Smooth muscle cell (in vitro differentiated cells): ENCODE results near the gene SCGN. TPM values are rescaled to one million over a fixed set of nuclear protein-coding genes. Genes with fewer than 3 reads are reported as not detected.

ENCODE experiments used
- DNase-seq: peaks from one replicate; lab custom pipeline; 2025; ENCODE audit not compliant: unreplicated experiment; lab: John Stamatoyannopoulos, UW
- H2AFZ ChIP-seq: fragments of 200-600 bp; sonication (generic); 2 replicates; pipeline ENCODE4 v1.6.0; 2016; ENCODE audit warnings: antibody characterized with exemption, low read depth, mild to moderate bottlenecking
- H3F3A ChIP-seq: fragments of 200-600 bp; sonication (generic); 2 replicates; pipeline ENCODE4 v1.6.0; 2017; ENCODE audit warnings: antibody characterized with exemption, low read depth
- H3K27ac ChIP-seq: fragments of 200-600 bp; sonication (generic); 2 replicates; pipeline ENCODE4 v1.5.1; 2016; ENCODE audit warnings: low read depth, mild to moderate bottlenecking
- H3K27me3 ChIP-seq: fragments of 200-600 bp; sonication (generic); 2 replicates; pipeline ENCODE4 v1.6.1; 2016; ENCODE audit warnings: low read depth, mild to moderate bottlenecking
- H3K36me3 ChIP-seq: fragments of 200-600 bp; sonication (generic); 2 replicates; pipeline ENCODE4 v1.5.1; 2016; ENCODE audit warnings: low read depth
- H3K4me1 ChIP-seq: fragments of 200-600 bp; sonication (generic); 2 replicates; pipeline ENCODE4 v1.5.1; 2016; ENCODE audit warnings: low read depth
- H3K4me2 ChIP-seq: fragments of 200-600 bp; sonication (generic); 2 replicates; pipeline ENCODE4 v1.6.0; 2016; ENCODE audit warnings: mild to moderate bottlenecking
- H3K4me3 ChIP-seq: fragments of 200-600 bp; sonication (generic); 2 replicates; pipeline ENCODE4 v1.5.1; 2016; ENCODE audit warnings: mild to moderate bottlenecking
- H3K79me2 ChIP-seq: fragments of 200-600 bp; sonication (generic); 2 replicates; pipeline ENCODE4 v1.6.0; 2016; ENCODE audit warnings: low read depth, mild to moderate bottlenecking
- H3K9ac ChIP-seq: fragments of 200-600 bp; sonication (generic); 2 replicates; pipeline ENCODE4 v1.6.0; 2016; ENCODE audit warnings: low read depth
- H3K9me3 ChIP-seq: fragments of 200-600 bp; sonication (generic); replicated peaks from 2 replicates; pipeline ENCODE4 v1.5.1; 2016; ENCODE audit warnings: low read depth
- H4K20me1 ChIP-seq: fragments of 200-600 bp; sonication (generic); 2 replicates; pipeline ENCODE4 v1.6.0; 2016; ENCODE audit warnings: low read depth
- CTCF ChIP-seq: fragments of 200-600 bp; sonication (generic); IDR thresholded peaks from 2 replicates; pipeline ENCODE4 v1.5.1; 2017; ENCODE audit warnings: borderline replicate concordance, mild to moderate bottlenecking, antibody characterized with exemption; ENCODE audit not compliant: insufficient read depth, poor library complexity, severe bottlenecking
- WGBS: methylation state at CpG from one replicate; pipeline ENCODE4 v1.1.7; 2016; ENCODE audit warnings: low lambda C conversion rate; 5-methylcytosine and 5-hydroxymethylcytosine counted together
- polyA plus RNA-seq: library from polyadenylated mRNA; unstranded; fragments of >200 nt; fragmentation: Nextera tagmentation; extraction: Ambion mirVana; gene quantifications from 2 replicates; pipeline ENCODE4 v1.2.1, GENCODE V29; 2016
- total RNA-seq: library from RNA; depleted of rRNA; stranded (reverse); fragments of >200 nt; gene quantifications from 2 replicates; pipeline ENCODE4 v1.2.3, GENCODE V29; 2014

Gene SCGN
- total and polyA plus RNA-seq, 2 experiments from 2014 or later = not detected

GRCh38 chr6:25726122-25726911 lies 74.3 kb downstream of the SCGN start:
- DNase-seq = no peak
- Histone ChIP-seq H3K9ac (no peak overlapping the region), H3K36me3 (no peaks in the 10 kb centered on the region), H4K20me1 (no peaks in the 10 kb centered on the region), H3F3A (no peaks in the 10 kb centered on the region), H3K79me2 (no peaks in the 10 kb centered on the region), H3K27me3 (no peaks in the 10 kb centered on the region), H3K4me2 (no peak overlapping the region), H3K27ac (no peak overlapping the region), H3K9me3 (no peaks in the 10 kb centered on the region), H2AFZ (no peak overlapping the region), H3K4me3 (no peak overlapping the region), H3K4me1 (no peaks in the 10 kb centered on the region)
- WGBS = 95% methylated on average over 37 of the region's 37 CpGs
- no peak for TF ChIP-seq CTCF

- no peak overlapping the region for H3K4me2 ChIP-seq
- H2AFZ ChIP-seq = no peak overlapping the region
- no peaks in the 10 kb centered on the region for H3K9me3 ChIP-seq
- H3K27ac ChIP-seq = no peak overlapping the region
- H3K9ac ChIP-seq = no peak overlapping the region
- H3F3A ChIP-seq = no peaks in the 10 kb centered on the region
- H3K4me3 ChIP-seq = no peak overlapping the region
- TF ChIP-seq CTCF = no peak
- no peaks in the 10 kb centered on the region for H3K79me2 ChIP-seq
- DNase-seq = no peak
- no peaks in the 10 kb centered on the region for H3K4me1 ChIP-seq
- no peaks in the 10 kb centered on the region for H3K27me3 ChIP-seq
- WGBS = 90% methylated on average over 14 of the region's 14 CpGs
- no peaks in the 10 kb centered on the region for H3K36me3 ChIP-seq
- H4K20me1 ChIP-seq = no peaks in the 10 kb centered on the region
These were observed 75.0 kb downstream of the SCGN start for GRCh38 chr6:25727028-25727427.

GRCh38 chr6:25730907-25731306 lies 78.9 kb downstream of the SCGN start:
- TF ChIP-seq CTCF = no peak
- H3F3A ChIP-seq = no peaks in the 10 kb centered on the region
- DNase-seq = no peak
- H4K20me1 ChIP-seq = no peaks in the 10 kb centered on the region
- H3K9ac ChIP-seq = no peak overlapping the region
- H3K27ac ChIP-seq = no peak overlapping the region
- H3K36me3 ChIP-seq = no peaks in the 10 kb centered on the region
- H3K27me3 ChIP-seq = no peaks in the 10 kb centered on the region
- WGBS = 59% methylated on average over 3 of the region's 3 CpGs
- H2AFZ ChIP-seq = no peak overlapping the region
- no peaks in the 10 kb centered on the region for H3K79me2 ChIP-seq
- H3K9me3 ChIP-seq = no peaks in the 10 kb centered on the region
- H3K4me1 ChIP-seq = no peaks in the 10 kb centered on the region
- H3K4me3 ChIP-seq = no peak overlapping the region
- no peak overlapping the region for H3K4me2 ChIP-seq

- Histone ChIP-seq H4K20me1 (no peaks in the 10 kb centered on the region), H3K4me2 (no peak overlapping the region), H2AFZ (no peak overlapping the region), H3K36me3 (no peaks in the 10 kb centered on the region), H3K9me3 (no peaks in the 10 kb centered on the region), H3K4me1 (no peaks in the 10 kb centered on the region), H3K79me2 (no peaks in the 10 kb centered on the region), H3K27me3 (no peaks in the 10 kb centered on the region), H3F3A (no peaks in the 10 kb centered on the region), H3K27ac (no peak overlapping the region), H3K9ac (no peak overlapping the region), H3K4me3 (no peak overlapping the region)
- WGBS = 87% methylated on average over 15 of the region's 15 CpGs
- TF ChIP-seq CTCF = no peak
- DNase-seq = no peak
These were observed 79.7 kb downstream of the SCGN start for GRCh38 chr6:25731721-25732120.
